ENCODE data around the gene MYO5C. TPM values are rescaled to one million over a fixed set of nuclear protein-coding genes. Genes with fewer than 3 reads are reported as not detected.
"Not testable (repeated sequence)": the region's sequence is repeated elsewhere in the genome, so short reads cannot be mapped to it uniquely, and the experiment has no call there.

The MYO5C gene
- total RNA-seq, 1 donor from 2014 or later, result 80.0 TPM

GRCh38 chr15:52241489-52241888 lies 54.1 kb downstream of the MYO5C start:
- no peaks in the 10 kb centered on the region for H3K27me3 ChIP-seq
- DNase-seq (no peak), ATAC-seq (no peak)
- H3K27ac ChIP-seq, result no peak overlapping the region
- intact Hi-C loops (cut with DNase I), result no loop called here
- no peak for TF ChIP-seq CTCF (IDR thresholded peaks at IDR 0.05)
- H3K36me3 ChIP-seq, result peaks cover 24% of the 10 kb centered on the region
- H3K4me1 ChIP-seq, result peaks cover under 1% of the 10 kb centered on the region
- H3K4me3 ChIP-seq, result no peak overlapping the region
- H3K9me3 ChIP-seq, result no peaks in the 10 kb centered on the region

GRCh38 chr15:52240166-52240565 lies 55.4 kb downstream of the MYO5C start:
- no peak for ATAC-seq
- intact Hi-C loops (cut with DNase I), result no loop called here
- H3K4me3 ChIP-seq, result no peak overlapping the region
- TF ChIP-seq CTCF (IDR thresholded peaks at IDR 0.05), result no peak
- no peak for DNase-seq
- H3K4me1 ChIP-seq, result no peaks in the 10 kb centered on the region
- H3K9me3 ChIP-seq, result no peaks in the 10 kb centered on the region
- peaks cover 27% of the 10 kb centered on the region for H3K36me3 ChIP-seq
- H3K27me3 ChIP-seq, result no peaks in the 10 kb centered on the region
- H3K27ac ChIP-seq, result no peak overlapping the region

- H3K4me1 ChIP-seq; H3K9me3 ChIP-seq; ATAC-seq; DNase-seq; H3K27me3 ChIP-seq; H3K27ac ChIP-seq; intact Hi-C loops (cut with DNase I); H3K4me3 ChIP-seq: not testable (repeated sequence)
- H3K36me3 ChIP-seq, result peaks cover 19% of the 10 kb centered on the region
Measured at GRCh38 chr15:52238989-52239525, 56.5 kb downstream of the MYO5C start.

- Histone ChIP-seq H3K4me3 (no peak overlapping the region), H3K9me3 (no peaks in the 10 kb centered on the region), H3K27me3 (no peaks in the 10 kb centered on the region), H3K27ac (no peak overlapping the region), H3K36me3 (peaks cover 15% of the 10 kb centered on the region), H3K4me1 (no peaks in the 10 kb centered on the region)
- intact Hi-C loops (cut with DNase I), result no loop called here
- ATAC-seq (no peak), DNase-seq (no peak)
- no peak for TF ChIP-seq CTCF (IDR thresholded peaks at IDR 0.05)
Measured at GRCh38 chr15:52238149-52238548, 57.5 kb downstream of the MYO5C start.

- TF ChIP-seq CTCF (IDR thresholded peaks at IDR 0.05), result no peak
- H3K27me3 ChIP-seq, result no peaks in the 10 kb centered on the region
- peaks cover 15% of the 10 kb centered on the region for H3K36me3 ChIP-seq
- no peak overlapping the region for H3K4me3 ChIP-seq
- no peaks in the 10 kb centered on the region for H3K4me1 ChIP-seq
- no peak overlapping the region for H3K27ac ChIP-seq
- no peak for DNase-seq
- no peak for ATAC-seq
- H3K9me3 ChIP-seq, result no peaks in the 10 kb centered on the region
- intact Hi-C loops (cut with DNase I), result no loop called here
Measured at GRCh38 chr15:52236013-52236412, 59.6 kb downstream of the MYO5C start.

GRCh38 chr15:52234596-52235541 lies 60.7 kb downstream of the MYO5C start:
- ATAC-seq, result peak; percentile 30
- Histone ChIP-seq H3K27me3 (no peaks in the 10 kb centered on the region), H3K4me1 (no peaks in the 10 kb centered on the region), H3K27ac (no peak overlapping the region), H3K9me3 (no peaks in the 10 kb centered on the region), H3K4me3 (no peak overlapping the region), H3K36me3 (peaks cover 15% of the 10 kb centered on the region)
- DNase-seq, result no peak
- TF ChIP-seq CTCF (IDR thresholded peaks at IDR 0.05), result no peak
- intact Hi-C loops (cut with DNase I), result no loop called here

All from upper lobe of right lung (tissue), 1 donor.